Endothelial cell of umbilical vein (primary cell): ENCODE results near the gene BICD2.

Source experiments
- CTCF ChIP-seq, 2 donors: IDR thresholded peaks; 1 replicate in 1 of 2; 2 replicates in 1 of 2; pipeline ENCODE4 v1.5.1; 2011; ENCODE audit warnings: low read length in 2 of 2, mild to moderate bottlenecking in 2 of 2, moderate library complexity in 2 of 2, control low read depth in 1 of 2, inconsistent platforms in 1 of 2, low read depth in 1 of 2; ENCODE audit not compliant: insufficient read depth in 1 of 2; ENCODE audit errors: extremely low read depth in 1 of 2
- POLR2A ChIP-seq: IDR thresholded peaks from 2 replicates; pipeline ENCODE4 v1.6.1; 2012; ENCODE audit warnings: low read depth, mild to moderate bottlenecking, control low read depth, low read length
- POLR2AphosphoS5 ChIP-seq: IDR thresholded peaks from 2 replicates; pipeline ENCODE4 v1.6.1; 2012; ENCODE audit warnings: low read depth, mild to moderate bottlenecking, control low read depth, low read length, moderate library complexity; ENCODE audit not compliant: insufficient read depth

- TF ChIP-seq CTCF (IDR thresholded peaks at IDR 0.05; ENCODE audit: extremely low read depth in 1 of 2, insufficient read depth in 1 of 2, low read depth in 1 of 2, low read length in 2 of 2): no peak
- TF ChIP-seq POLR2A: no peak
- TF ChIP-seq POLR2AphosphoS5: no peak
Observed at GRCh38 chr9:92663126-92663525, 101.5 kb downstream of the BICD2 start.
